HepG2 (cell line): ENCODE data around the gene CPNE1. TPM values are rescaled to one million over a fixed set of nuclear protein-coding genes. Genes with fewer than 3 reads are reported as not detected.

Experiments used
- ATAC-seq: fragments of 200-7000 bp; cut with Tn5 transposase; 3 replicates; pipeline ENCODE4 v1.9.1; 2020; ENCODE audit warnings: mild to moderate bottlenecking, moderate library complexity
- BruUV-seq: library from RNA; stranded (reverse); fragments of 400-500 nt; replicated peaks from 2 replicates; lab custom pipeline; 2021; lab: Mats Ljungman, UMichigan
- CTCF ChIA-PET: fragments of 300-600 bp; formaldehyde crosslinking; extraction: SDS; loops from one replicate; lab custom pipeline; 2021; ENCODE audit warnings: low total read pairs, inconsistent platforms, low intra/inter-chr PET ratio; lab: Yijun Ruan, JAX
- POLR2A ChIA-PET: fragments of 350-600 bp; sonication (Branson Sonifier 250); formaldehyde crosslinking; loops from one replicate; lab custom pipeline; 2020; ENCODE audit warnings: antibody characterized with exemption, inconsistent platforms; lab: Yijun Ruan, JAX
- DNase-seq: peaks from one replicate; pipeline ENCODE4 v3.0.0-alpha.2; 2015; ENCODE audit warnings: low spot score
- FAIRE-seq: peaks from 3 replicates; lab custom pipeline; 2011; peaks lifted over from hg19 to GRCh38; lab: Jason Lieb, UNC
- H2AFZ ChIP-seq: one replicate; pipeline ENCODE4 v1.6.1; 2011; ENCODE audit warnings: low read length, inconsistent platforms
- H3K27ac ChIP-seq: fragments of 300-600 bp; 3 replicates; pipeline ENCODE4 v1.8.0; 2011; ENCODE audit warnings: mixed run types, mild to moderate bottlenecking, mixed read lengths, low read length, inconsistent platforms; ENCODE audit not compliant: insufficient read depth; ENCODE audit errors: extremely low read length
- H3K27me3 ChIP-seq, 2 experiments: fragments of 200-600 bp in 1 of 2; 2 replicates in 1 of 2; 3 replicates in 1 of 2; pipeline versions ENCODE4 v1.6.0 to v1.8.0; 2011; ENCODE audit warnings: low read length in 2 of 2, mild to moderate bottlenecking in 2 of 2, moderate library complexity in 2 of 2, inconsistent platforms in 1 of 2; ENCODE audit not compliant: insufficient read depth in 2 of 2, control insufficient read depth in 1 of 2
- H3K36me3 ChIP-seq, 2 experiments: fragments of 200-600 bp in 1 of 2; replicated peaks in 1 of 2; 2 replicates in 1 of 2; 3 replicates in 1 of 2; pipeline versions ENCODE4 v1.5.1 to v1.8.0; 2011; ENCODE audit warnings: low read length in 2 of 2, inconsistent platforms in 1 of 2; ENCODE audit not compliant: insufficient read depth in 2 of 2, control insufficient read depth in 1 of 2
- H3K4me1 ChIP-seq: 2 replicates; pipeline ENCODE4 v1.5.1; 2012; ENCODE audit warnings: low read length, inconsistent platforms; ENCODE audit not compliant: insufficient read depth
- H3K4me2 ChIP-seq: 2 replicates; pipeline ENCODE4 v1.6.0; 2011; ENCODE audit warnings: low read depth, low read length, inconsistent platforms
- H3K4me3 ChIP-seq, 3 experiments: fragments of 200-600 bp in 1 of 3; sonication (generic), shearing (Covaris generic) in 1 of 3; replicated peaks in 1 of 3; 2 replicates each; pipeline ENCODE4 v1.5.1; 2011 to 2016; ENCODE audit warnings: low read length in 3 of 3, inconsistent platforms in 2 of 3, low read depth in 2 of 3, mild to moderate bottlenecking in 2 of 3, control low read depth in 1 of 3, mixed read lengths in 1 of 3; ENCODE audit not compliant: insufficient read depth in 1 of 3
- H3K79me2 ChIP-seq: one replicate; pipeline ENCODE4 v1.6.1; 2011; ENCODE audit warnings: low read length, inconsistent platforms; ENCODE audit not compliant: insufficient read depth
- H3K9ac ChIP-seq: 2 replicates; pipeline ENCODE4 v1.6.0; 2011; ENCODE audit warnings: mild to moderate bottlenecking, low read depth, low read length, inconsistent platforms; ENCODE audit not compliant: insufficient read depth
- H3K9me3 ChIP-seq: 2 replicates; pipeline ENCODE4 v1.5.1; 2012; ENCODE audit warnings: mild to moderate bottlenecking, low read length
- H4K20me1 ChIP-seq: 2 replicates; pipeline ENCODE4 v1.6.0; 2011; ENCODE audit warnings: inconsistent platforms, mild to moderate bottlenecking, low read length, moderate library complexity; ENCODE audit not compliant: insufficient read depth
- FOXJ3 ChIP-seq: sonication (generic); formaldehyde crosslinking; IDR thresholded peaks from 2 replicates; pipeline ENCODE4 v1.4.0; 2020; ENCODE audit warnings: missing genetic modification reagents, mild to moderate bottlenecking, borderline replicate concordance
- HOXD1 ChIP-seq: sonication (generic); formaldehyde crosslinking; IDR thresholded peaks from 2 replicates; pipeline ENCODE4 v1.5.0; 2020; ENCODE audit warnings: missing genetic modification reagents
- MEIS1 ChIP-seq: sonication (generic); formaldehyde crosslinking; IDR thresholded peaks from 2 replicates; pipeline ENCODE4 v1.9.0; 2021; ENCODE audit warnings: mild to moderate bottlenecking, missing genetic modification reagents, moderate library complexity, borderline replicate concordance
- NCOA1 ChIP-seq: sonication (generic); formaldehyde crosslinking; IDR thresholded peaks from 2 replicates; pipeline ENCODE4 v1.9.0; 2021; ENCODE audit warnings: missing genetic modification reagents
- NFATC3 ChIP-seq: sonication (generic); formaldehyde crosslinking; IDR thresholded peaks from 2 replicates; pipeline ENCODE4 v1.5.1; 2020; ENCODE audit warnings: mild to moderate bottlenecking, missing genetic modification reagents
- NFE2 ChIP-seq: sonication (generic); formaldehyde crosslinking; IDR thresholded peaks from 2 replicates; pipeline ENCODE4 v1.4.0; 2020; ENCODE audit warnings: missing genetic modification reagents
- POLR2AphosphoS5 ChIP-seq: IDR thresholded peaks from 2 replicates; pipeline ENCODE4 v1.6.1; 2012; ENCODE audit warnings: low read depth, low read length
- RCOR2 ChIP-seq: IDR thresholded peaks from 2 replicates; pipeline ENCODE4 v1.6.1; 2016; ENCODE audit warnings: missing biosample characterization, missing genetic modification reagents
- REL ChIP-seq: sonication (generic); formaldehyde crosslinking; conservative IDR thresholded peaks from 2 replicates; pipeline ENCODE4 v1.8.0; 2022; ENCODE audit warnings: mild to moderate bottlenecking, missing genetic modification reagents, moderate library complexity
- RNF2 ChIP-seq: fragments of 450-650 bp; conservative IDR thresholded peaks from 2 replicates; pipeline ENCODE4 v1.6.1; 2016; ENCODE audit warnings: low read depth
- SNAPC5 ChIP-seq: sonication (generic); formaldehyde crosslinking; IDR thresholded peaks from 2 replicates; pipeline ENCODE4 v1.8.1; 2023; ENCODE audit warnings: mild to moderate bottlenecking, missing genetic modification reagents, borderline replicate concordance
- TRIM24 ChIP-seq: sonication (generic); formaldehyde crosslinking; IDR thresholded peaks from 2 replicates; pipeline ENCODE4 v1.8.0; 2022; ENCODE audit warnings: mild to moderate bottlenecking, missing genetic modification reagents
- ZNF547 ChIP-seq: sonication (generic); formaldehyde crosslinking; IDR thresholded peaks from 2 replicates; pipeline ENCODE4 v1.5.1; 2020; ENCODE audit warnings: mild to moderate bottlenecking, missing genetic modification reagents
- ZNF75D ChIP-seq: sonication (generic); formaldehyde crosslinking; IDR thresholded peaks from 2 replicates; pipeline ENCODE4 v1.8.1; 2023; ENCODE audit warnings: missing genetic modification reagents, mild to moderate bottlenecking, borderline replicate concordance
- ZUFSP ChIP-seq: sonication (generic); formaldehyde crosslinking; IDR thresholded peaks from 2 replicates; pipeline ENCODE4 v1.9.0; 2021; ENCODE audit warnings: missing genetic modification reagents, mild to moderate bottlenecking, borderline replicate concordance
- WGBS: methylation state at CpG from one replicate; pipeline ENCODE4 v1.1.6; 2017; ENCODE audit warnings: low lambda C conversion rate; 5-methylcytosine and 5-hydroxymethylcytosine counted together
- in situ Hi-C: cut with HindIII; loops from 2 replicates; pipeline ENCODE4 v1.10.0; 2017; ENCODE audit warnings: low pct_unique_long_range_greater_than_20kb; ENCODE audit not compliant: extremely low pct_ligation_motif_present
- intact Hi-C: fragments of 100-400 bp; cut with micrococcal nuclease; formaldehyde crosslinking; loops from one replicate; pipeline ENCODE4 v1.10.0; 2022; ENCODE audit not compliant: unreplicated experiment
- polyA plus RNA-seq, 8 experiments: library from polyadenylated mRNA; depleted of rRNA in 3 of 8; stranded (reverse) in 7 of 8; unstranded in 1 of 8; fragments of >200 nt; fragmentation: Illumina TruSeq in 4 of 8; extraction: Trizol in 4 of 8; gene quantifications; 2 replicates each; pipeline versions ENCODE4 v1.2.1 to v1.2.3, GENCODE V29; 2011 to 2016; ENCODE audit warnings: low read depth in 4 of 8, missing spikeins in 1 of 8, mixed read lengths in 1 of 8; ENCODE audit not compliant: insufficient read depth in 1 of 8
- total RNA-seq, 5 experiments: library from RNA; depleted of rRNA; stranded (reverse); fragments of >200 nt; fragmentation: Illumina TruSeq; extraction: Trizol; gene quantifications; 2 replicates each; pipeline ENCODE4 v1.2.3, GENCODE V29; 2016; ENCODE audit warnings: low read depth in 1 of 5
- TF ChIP-seq, protein P1 (sequence below): sonication (generic); formaldehyde crosslinking; IDR thresholded peaks from 2 replicates; pipeline ENCODE4 v1.4.0; 2020; ENCODE audit warnings: missing genetic modification reagents

The CPNE1 gene
- total and polyA plus RNA-seq, 2 of the 13 experiments (the other 11 are each of a cell fraction or from before 2014, with no cell fraction given): 408 to 431 TPM

DNA sequence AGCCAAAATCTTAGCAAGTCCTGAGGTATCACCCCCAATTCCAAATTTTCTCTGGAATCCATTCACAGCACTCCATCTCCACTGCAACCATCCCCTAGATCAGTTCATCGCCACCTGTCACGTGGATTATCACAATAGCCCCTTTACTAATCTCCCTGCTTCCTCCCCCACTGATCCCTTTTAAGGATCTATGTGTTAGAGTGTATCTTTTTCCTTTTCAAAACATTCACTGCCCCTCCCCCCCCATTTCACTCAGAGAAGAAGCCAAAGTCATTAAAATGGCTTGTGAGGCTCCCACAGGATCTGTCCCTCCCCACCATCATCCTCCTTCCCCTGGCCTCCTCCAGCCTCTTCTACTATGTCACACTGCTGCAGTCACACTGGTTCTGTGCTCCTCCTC, 67.5 kb downstream of the CPNE1 start:
- FAIRE-seq (no peak), ATAC-seq (no peak), DNase-seq (no peak)
- H4K20me1 ChIP-seq: no peaks in the 10 kb centered on the region
- no peak overlapping the region for H3K9ac ChIP-seq
- no peak overlapping the region for H2AFZ ChIP-seq
- WGBS: 53% methylated on average over 2 of the region's 2 CpGs
- BruUV-seq: no TSS peak
- intact Hi-C loops: no loop called here
- TF ChIP-seq ZNF75D: 0 out of 2 replicates have a peak, but pooled peaks have one; percentile 37
- no peak for TF ChIP-seq NFE2 (CRISPR knock-in tag)
- H3K27me3 ChIP-seq: peaks cover 3 to 34% of the 10 kb centered on the region in 2 experiments; a peak in 4 of 5 replicates
- no peaks in the 10 kb centered on the region for H3K9me3 ChIP-seq
- H3K36me3 ChIP-seq: no peaks in the 10 kb centered on the region
- ChIA-PET POLR2A (no interaction called here), CTCF (no interaction called here)
- no peak overlapping the region for H3K4me3 ChIP-seq
- no peak overlapping the region for H3K4me2 ChIP-seq
- no peaks in the 10 kb centered on the region for H3K79me2 ChIP-seq
- in situ Hi-C loops: no loop called here
- H3K27ac ChIP-seq: no peak overlapping the region
- peaks cover 16% of the 10 kb centered on the region; the same call in 1 of the 2 replicates for H3K4me1 ChIP-seq

DNA sequence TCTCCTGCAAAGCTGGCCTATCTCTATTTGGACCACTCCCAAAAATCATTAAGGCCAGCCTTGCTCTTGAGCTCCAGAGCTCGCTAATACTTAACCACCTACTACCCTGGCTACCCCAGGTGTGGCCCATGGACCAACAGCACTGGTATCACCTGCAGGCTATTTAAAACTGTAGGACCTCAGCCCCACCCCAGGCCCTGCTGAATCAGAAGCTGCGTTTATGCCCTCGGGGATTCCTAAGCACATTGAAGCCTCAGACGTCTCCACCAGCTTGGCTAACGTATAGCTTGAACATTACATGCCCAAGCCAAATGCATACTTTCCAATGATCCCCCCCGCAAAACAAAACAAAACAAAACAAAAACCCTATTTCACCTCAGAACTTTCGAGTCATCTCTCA, 68.8 kb downstream of the CPNE1 start:
- 25% methylated on average over 7 of the region's 7 CpGs for WGBS
- H3K27ac ChIP-seq: no peak overlapping the region
- no peak for ATAC-seq
- peaks cover 3 to 29% of the 10 kb centered on the region in 2 experiments; a peak in 4 of 5 replicates for H3K27me3 ChIP-seq
- intact Hi-C loops (no loop called here), in situ Hi-C loops (no loop called here)
- no peaks in the 10 kb centered on the region for H4K20me1 ChIP-seq
- H3K4me2 ChIP-seq: no peak overlapping the region
- H3K36me3 ChIP-seq: no peaks in the 10 kb centered on the region
- BruUV-seq: no TSS peak
- no peak overlapping the region for H3K9ac ChIP-seq
- H3K79me2 ChIP-seq: no peaks in the 10 kb centered on the region
- DNase-seq: no peak
- H2AFZ ChIP-seq: no peak overlapping the region
- peaks cover 11% of the 10 kb centered on the region; the same call in 1 of the 2 replicates for H3K4me1 ChIP-seq
- FAIRE-seq: no peak
- H3K9me3 ChIP-seq: no peaks in the 10 kb centered on the region
- ChIA-PET POLR2A (interaction anchor here (0.6 to 1.6 kb wide), 6 partner anchors 21 to 1225 kb away, joined by 3 to 7 read pairs (median 3); partner anchors contain the start of genes CPNE1, EIF6, ERGIC3 and RBM12), CTCF (no interaction called here)
- no peak overlapping the region for H3K4me3 ChIP-seq
- TF ChIP-seq REL (CRISPR knock-in tag): no peak
- no peak for TF ChIP-seq MEIS1 (CRISPR knock-in tag)
- no peak for TF ChIP-seq RCOR2 (CRISPR knock-in tag)
- no peak for TF ChIP-seq ZUFSP (CRISPR knock-in tag)
- TF ChIP-seq ZNF547 (CRISPR knock-in tag): no peak
- TF ChIP-seq NFATC3: no peak
- no peak for TF ChIP-seq TRIM24 (CRISPR knock-in tag)
- no peak for TF ChIP-seq HOXD1 (CRISPR knock-in tag)
- TF ChIP-seq POLR2AphosphoS5: no peak
- no peak for TF ChIP-seq RNF2
- no peak for TF ChIP-seq FOXJ3 (CRISPR knock-in tag)
- TF ChIP-seq NCOA1: no peak
- TF ChIP-seq, protein P1, sequence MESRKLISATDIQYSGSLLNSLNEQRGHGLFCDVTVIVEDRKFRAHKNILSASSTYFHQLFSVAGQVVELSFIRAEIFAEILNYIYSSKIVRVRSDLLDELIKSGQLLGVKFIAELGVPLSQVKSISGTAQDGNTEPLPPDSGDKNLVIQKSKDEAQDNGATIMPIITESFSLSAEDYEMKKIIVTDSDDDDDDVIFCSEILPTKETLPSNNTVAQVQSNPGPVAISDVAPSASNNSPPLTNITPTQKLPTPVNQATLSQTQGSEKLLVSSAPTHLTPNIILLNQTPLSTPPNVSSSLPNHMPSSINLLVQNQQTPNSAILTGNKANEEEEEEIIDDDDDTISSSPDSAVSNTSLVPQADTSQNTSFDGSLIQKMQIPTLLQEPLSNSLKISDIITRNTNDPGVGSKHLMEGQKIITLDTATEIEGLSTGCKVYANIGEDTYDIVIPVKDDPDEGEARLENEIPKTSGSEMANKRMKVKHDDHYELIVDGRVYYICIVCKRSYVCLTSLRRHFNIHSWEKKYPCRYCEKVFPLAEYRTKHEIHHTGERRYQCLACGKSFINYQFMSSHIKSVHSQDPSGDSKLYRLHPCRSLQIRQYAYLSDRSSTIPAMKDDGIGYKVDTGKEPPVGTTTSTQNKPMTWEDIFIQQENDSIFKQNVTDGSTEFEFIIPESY: no peak
- no peak for TF ChIP-seq SNAPC5 (CRISPR knock-in tag)
